HG03280 (cell line): ENCODE measurements around the gene GOSR1.
"Not testable (repeated sequence)": the region's sequence is repeated elsewhere in the genome, so short reads cannot be mapped to it uniquely, and the experiment has no call there.

Source experiments
- ATAC-seq: cut with Tn5 transposase; IDR thresholded peaks from one replicate; pipeline ENCODE4 v1.9.1; 2021; ENCODE audit warnings: mild to moderate bottlenecking, moderate library complexity; ENCODE audit not compliant: unreplicated experiment

GOSR1 gene

DNA sequence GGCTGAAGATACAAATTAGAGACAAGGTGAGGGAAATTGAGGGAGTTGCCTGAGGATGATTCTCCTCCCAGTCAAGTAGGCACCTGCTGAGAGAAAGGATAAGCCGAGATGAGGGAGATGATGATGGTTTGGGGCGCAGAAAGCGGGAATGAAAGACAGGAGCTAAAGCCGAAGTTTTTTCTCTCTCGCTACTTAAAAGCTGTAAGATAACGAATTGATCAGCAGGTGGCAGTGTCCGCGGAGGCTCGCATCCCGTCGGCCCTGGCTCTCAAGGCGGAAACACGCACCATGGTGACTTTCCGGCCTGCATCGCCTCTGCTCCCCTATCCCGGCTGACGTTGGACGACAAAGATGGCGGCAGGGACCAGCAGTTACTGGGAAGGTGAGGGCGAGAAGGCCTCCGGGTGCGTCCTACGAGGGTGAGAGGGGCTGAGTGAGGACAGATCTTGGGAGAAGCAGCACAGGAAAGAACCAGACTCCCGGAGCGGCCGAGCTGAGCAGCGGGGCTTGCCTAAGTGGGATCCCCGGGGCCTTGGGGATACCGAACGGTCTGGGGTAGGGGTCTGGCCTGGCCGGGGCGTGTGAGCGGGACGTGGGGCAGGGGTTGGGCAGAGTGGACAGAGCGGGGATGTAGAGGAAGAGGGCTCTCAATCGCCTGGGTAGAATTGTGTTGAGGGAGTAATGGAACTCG, at the start of gene GOSR1:
Gene GOSR1, plus strand, starts transcription at position 326 of the 691 bp plus-strand sequence. Its CDS starts 26 bp downstream, at position 352.
- peak; percentile 93 for ATAC-seq

DNA sequence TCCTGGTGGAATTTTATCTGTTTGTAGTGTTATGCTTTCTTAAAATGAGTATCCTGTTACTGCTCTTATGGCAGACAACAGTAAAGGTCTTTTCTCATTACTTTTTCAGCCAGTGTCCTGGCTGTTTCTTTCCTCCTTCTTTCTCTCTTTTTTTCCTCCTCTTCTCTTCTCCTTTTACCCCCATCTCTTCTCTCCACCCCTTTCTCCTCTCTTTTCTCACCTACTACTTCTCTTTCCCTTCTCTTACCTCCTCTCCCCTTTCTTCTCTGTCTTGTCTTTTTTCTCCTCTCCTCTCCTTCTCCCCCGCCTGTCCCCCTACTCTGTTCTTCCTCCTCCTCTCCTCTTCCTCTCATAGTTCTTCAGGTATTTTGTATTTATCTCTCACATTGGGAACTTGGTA, 49.6 kb upstream of the GOSR1 start:
- no peak for ATAC-seq

DNA sequence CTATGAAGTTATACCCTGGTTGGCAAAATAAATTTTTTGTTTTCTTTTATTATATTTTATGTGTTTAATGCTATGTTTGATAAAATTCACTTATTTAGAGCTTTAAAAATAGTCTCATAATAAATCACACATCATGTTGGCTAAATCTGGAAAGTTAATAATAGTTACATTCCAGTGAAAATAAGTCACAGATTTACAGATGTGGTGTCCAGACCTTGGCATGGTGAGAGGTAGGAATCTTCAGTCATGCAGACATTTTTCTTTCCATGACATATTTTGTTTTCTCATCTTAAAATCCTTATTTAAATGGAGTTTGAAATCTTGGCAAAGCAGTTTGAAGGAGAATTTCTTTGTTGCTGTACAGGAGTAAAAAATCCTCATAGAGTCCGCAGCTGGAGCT, 48.1 kb upstream of the GOSR1 start:
- ATAC-seq: no peak

DNA sequence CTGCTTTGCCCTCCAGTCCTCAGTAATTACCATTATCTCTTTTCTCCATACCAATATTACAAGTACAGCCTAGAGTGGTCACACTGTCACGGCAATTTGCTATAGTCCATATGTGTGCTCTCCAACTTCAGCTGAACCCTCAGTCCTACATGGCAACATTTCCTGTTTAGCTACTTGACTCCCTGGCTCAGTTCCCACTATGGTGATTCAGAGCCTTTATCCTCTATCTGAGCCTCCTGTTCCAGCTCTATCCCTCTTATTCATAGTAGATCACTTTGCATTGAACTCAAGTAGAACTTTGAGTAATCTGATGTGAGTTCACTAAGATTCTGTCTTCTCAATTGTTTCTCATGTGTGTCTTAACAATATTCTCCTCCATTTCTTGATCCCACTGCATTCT, 43.7 kb upstream of the GOSR1 start:
- no peak for ATAC-seq

DNA sequence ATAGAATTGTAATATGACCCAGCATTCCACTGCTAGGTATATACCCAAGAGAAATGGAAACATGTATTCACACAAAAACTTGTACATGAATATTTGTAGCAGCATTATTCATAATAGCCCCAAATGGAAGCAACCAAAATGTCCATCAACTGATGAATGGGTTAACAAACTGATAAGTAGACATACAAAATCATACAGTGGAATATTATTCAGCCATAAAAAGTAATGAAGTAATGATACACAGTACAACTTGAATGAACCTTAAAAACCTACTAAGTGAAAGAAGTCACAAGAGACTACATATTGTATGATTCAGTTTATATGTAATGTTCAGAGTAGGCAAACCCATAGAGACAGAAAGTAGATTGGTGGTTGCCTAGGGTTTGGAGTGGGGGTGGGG, 40.5 kb upstream of the GOSR1 start:
- no peak for ATAC-seq

DNA sequence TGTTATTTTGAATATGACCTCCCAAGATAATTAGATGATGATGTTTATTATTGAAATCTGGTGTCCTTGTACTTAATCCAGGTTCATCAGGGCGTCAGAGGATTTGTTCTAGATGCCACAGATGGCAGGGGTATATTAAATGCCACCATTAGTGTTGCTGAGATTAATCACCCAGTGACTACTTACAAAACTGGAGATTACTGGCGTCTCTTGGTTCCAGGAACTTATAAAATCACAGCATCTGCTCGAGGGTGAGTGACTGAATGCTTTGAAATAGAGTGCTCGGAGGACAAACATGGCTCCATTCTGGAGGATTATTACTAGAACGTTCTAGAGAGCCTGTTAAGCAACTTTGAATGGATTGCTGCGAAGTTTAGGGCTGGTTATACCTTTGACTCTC, 33.5 kb upstream of the GOSR1 start:
- no peak for ATAC-seq

DNA sequence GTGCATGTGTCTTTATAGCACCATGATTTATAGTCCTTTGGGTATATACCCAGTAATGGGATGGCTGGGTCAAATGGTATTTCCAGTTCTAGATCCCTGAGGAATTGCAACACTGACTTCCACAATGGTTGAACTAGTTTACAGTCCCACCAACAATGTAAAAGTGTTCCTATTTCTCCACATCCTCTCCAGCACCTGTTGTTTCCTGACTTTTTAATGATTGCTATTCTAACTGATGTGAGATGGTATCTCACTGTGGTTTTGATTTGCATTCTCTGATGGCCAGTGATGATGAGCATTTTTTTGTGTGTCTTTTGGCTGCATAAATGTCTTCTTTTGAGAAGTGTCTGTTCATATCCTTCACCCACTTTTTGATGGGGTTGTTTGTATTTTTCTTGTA, 30.6 kb upstream of the GOSR1 start:
- not testable (repeated sequence) for ATAC-seq

DNA sequence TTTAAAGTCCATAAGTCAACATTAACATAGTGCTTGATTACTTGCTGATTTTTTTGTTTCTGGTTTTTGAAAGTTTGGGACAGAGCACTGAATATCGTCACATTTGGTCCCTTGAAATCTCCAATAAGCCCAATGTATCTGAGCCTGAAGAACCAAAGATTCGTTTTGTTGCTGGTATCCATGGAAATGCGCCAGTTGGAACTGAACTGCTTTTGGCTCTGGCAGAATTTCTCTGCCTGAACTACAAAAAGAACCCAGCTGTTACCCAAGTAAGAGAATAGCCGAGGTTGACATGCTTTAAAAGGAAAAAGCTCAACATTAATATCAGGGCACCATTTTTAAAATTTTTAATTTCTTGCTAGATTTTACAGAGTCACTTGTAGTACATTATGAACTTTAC, 27.7 kb upstream of the GOSR1 start:
- no peak for ATAC-seq

DNA sequence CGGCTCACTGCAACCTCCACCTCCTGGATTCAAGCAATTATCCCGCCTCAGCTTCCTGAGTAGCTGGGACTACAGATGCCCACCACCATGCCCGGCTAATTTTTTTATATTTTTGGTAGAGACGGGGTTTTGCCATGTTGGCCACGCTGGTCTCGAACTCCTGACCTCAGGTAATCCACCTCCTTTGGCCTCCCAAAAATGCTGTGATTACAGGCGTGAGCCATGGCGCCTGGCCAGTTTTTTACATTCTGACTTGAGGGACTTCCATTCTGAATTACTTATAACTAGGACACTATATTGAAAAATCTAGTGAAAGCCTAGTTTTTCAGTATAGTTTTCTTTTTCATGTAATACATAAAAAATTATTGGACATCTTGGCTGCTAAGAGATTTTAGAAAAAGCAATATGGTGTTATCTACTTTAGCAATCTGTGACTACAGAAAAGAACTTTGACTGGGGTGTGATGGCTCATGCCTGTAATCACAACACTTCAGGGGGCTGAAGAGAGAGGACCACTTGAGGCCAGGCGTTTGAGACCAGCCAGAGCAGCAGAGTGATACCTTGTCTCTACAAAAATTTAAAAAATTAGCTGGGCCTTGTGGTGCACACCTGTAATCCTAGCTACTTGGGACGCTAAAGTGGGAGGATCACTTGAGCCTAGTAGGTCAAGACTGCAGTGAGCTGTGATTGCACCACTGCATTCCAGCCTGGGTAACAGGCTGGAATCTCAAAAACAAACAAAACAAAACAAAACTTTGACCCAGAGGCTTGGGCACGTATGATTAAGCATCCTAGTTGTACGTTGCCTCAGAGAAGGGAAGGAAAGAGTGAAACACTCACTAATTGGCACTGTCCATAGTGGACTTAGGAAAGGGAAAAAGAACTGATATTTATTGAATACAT, 26.8 kb upstream of the GOSR1 start:
- no peak for ATAC-seq

DNA sequence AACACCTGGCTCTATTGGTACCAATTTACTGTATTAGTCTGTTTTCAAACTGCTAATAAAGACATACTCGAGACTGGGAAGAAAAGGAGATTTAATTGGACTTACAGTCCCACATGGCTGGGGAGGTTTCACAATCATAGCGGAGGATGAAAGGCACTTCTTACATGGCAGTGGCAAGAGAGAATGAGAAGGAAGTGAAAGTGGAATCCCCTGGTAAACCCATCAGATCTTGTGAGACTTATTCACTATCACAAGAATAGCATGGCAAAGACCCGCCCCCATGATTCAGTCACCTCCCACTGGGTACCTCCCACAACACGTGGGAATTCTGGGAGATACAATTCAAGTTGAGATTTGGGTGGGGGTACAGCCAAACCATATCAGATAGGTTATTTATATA, 22.6 kb upstream of the GOSR1 start:
- ATAC-seq: no peak

DNA sequence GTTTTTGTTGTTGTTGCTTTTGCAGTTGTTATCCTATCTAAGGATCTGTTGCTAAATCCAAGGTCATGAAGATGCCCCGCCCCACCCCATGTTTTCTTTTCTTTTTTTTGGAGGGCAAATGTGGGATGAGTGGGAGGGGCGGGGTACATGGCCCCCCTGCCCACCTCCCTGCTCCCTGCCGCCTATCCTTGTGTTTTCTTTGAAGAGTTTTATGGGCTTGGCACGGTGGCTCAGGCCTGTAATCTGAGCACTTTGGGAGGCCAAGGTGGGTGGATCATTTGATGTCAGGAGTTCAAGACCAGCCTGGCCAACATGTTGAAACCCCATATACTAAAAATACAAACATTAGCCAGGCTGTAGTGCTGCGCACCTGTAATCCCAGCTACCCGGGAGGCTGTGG, 18.8 kb upstream of the GOSR1 start:
- ATAC-seq: no peak

DNA sequence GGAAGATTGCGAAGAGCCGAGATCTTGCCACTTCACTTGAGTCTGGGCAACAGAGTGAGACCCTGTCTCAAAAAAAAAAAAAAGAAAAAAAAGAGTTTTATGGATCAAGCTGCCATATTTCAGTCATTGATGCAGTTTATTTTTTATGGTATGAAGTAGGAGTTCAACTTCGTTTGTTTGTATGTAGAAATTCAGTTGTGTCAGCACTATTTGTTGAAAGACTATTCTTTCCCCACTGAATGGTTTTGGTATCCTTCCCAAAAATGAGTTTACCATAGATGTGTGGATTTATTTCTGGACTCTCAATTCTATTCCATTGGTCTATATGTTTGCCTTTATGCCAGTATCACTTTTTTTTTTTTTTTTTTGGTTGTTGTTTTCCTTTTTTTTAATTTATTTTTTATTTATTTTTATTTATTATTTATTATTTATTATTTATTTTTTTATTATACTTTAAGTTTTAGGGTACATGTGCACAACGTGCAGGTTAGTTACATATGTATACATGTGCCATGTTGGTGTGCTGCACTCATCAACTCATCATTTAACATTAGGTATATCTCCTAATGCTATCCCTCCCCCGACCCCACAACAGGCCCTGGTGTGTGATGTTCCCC, 18.3 kb upstream of the GOSR1 start:
- ATAC-seq: not testable (repeated sequence)

DNA sequence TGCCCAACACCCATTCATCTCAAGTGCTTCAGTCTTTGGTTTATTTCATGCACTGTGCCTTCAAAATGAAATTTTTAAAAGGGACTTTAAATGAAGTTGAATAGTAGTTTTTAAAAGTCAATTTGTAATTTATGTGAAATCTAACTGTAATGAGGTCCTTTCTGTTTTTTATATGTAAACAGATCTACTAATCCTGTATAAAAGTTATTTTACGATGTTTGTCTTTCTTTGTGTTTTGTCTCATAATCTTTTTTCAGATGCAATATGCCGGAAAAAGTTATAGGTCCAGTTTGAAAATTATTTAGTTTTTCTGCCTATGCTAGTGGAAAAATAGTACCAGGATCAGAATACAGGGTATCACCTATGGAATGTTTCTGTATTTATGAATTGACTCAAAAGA, 8.7 kb upstream of the GOSR1 start:
- ATAC-seq: no peak

DNA sequence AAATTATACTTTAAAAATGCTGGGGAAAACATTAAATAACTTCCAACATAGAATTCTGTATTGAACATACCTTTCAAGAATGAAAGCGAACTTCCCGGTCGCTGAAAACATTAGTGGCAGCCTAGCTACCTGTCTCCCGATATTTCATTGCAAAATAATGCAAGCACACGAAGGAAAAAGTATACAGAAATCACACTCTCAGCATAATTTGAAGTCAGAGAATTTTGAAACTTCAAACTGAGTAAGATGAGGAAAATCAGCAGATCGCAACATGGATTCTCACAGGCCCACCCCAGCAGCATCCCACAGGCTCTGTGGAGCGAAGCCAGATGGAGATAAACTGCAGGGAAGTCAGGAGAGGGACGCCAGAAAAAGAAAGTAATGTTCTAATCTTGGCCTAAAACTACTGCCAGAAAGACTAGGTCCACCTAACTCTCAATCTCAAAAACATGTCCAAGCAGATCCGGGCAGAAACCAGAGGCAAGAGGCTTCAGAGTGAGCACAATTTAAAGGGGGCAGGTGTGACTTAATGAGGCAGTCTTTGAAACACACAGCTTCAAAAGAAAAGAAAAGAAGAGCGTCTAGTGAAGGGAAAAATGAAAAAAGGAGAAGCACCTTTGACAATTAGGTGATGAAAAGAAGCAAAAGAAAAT, 4.8 kb upstream of the GOSR1 start:
- ATAC-seq: no peak

DNA sequence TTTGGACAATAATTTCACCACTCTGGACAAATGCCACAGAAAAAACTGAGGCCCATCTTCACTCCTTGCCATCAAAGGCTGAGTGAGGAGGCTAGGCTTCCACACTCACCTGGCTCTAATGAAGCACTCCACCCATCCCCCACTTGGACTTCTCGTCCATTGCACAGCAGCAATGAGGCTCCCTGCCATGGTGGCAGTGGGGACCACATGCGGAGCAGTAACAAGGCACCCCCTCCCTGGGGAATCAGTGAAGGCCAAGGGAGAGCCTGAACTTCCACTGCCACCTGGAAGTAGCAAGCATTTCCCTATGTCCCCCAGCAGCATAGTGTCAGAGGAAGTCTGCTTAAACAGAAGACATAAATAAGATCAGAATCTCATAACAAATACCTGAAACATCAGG, 2.0 kb upstream of the GOSR1 start:
- no peak for ATAC-seq

DNA sequence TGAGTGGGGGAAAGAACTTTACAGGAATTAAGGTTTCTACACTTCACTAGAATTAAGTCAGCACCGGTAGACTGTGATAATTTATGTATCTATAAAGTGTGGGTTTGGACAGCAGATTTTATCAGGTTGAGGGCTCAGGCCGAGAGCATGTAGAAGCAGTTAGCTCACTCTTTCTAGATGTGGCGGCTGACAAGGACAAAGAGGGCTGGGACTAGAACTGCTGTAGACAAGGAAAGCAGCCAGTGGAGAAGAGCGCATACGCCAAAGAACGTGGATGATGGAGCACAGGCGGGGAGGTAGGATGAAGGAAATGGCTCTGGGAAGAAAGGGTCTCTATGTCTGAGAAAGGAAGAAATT, 504 bp upstream of the GOSR1 start:
- ATAC-seq: peak; percentile 14

DNA sequence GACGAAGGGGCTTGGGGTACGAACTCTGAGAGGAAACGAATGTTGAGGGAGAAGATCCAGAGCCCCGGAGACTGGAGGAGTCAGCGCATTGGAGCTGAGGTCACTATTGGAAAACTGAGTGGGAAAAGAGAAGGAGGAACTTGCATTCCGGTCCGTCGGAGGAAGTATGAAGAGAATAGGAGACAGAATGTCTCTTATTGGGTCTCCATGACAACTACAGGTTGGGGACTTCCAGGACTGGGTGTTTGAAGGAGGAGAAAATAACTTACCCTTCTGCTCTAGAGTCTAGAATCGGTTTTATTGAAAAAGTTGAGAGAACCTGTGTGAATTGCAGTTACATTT, 537 bp downstream of the GOSR1 start:
- no peak for ATAC-seq

DNA sequence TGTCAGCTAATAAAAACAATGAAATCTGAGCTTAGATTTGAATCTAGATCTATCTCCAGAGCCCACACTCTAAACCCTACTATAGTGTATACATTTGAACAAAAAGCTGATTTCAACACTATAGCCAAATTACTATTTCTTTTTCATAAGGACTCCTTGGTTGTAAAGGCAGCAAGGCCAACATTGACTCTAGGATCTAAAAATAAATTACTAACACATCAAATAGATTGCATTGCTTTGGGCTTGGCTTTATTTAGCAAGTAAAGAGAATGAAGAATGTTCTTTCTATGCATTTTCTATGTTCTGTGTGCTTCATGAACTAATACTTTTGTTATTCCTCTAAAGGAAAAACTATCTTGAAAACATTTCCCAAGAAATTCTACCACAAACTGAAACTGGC, 5.3 kb downstream of the GOSR1 start:
- ATAC-seq: no peak

DNA sequence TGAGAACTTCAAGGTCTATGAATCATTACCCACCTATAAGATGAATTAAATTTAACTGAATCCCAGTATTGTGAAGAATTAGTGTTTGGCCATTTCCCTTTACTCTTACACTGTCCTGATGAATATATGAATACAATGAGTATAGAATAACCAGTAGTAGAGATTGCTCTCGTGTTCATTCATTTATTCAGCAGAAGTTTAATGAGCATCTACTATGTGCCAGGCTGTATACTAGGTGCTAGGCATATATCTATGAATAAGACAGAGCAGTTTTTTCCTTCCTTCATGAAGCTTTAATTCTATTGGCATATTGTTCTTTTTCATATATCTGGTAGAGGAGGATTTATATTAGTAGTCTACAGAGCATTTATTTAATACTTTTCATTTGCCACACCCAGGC, 6.0 kb downstream of the GOSR1 start:
- ATAC-seq: no peak

DNA sequence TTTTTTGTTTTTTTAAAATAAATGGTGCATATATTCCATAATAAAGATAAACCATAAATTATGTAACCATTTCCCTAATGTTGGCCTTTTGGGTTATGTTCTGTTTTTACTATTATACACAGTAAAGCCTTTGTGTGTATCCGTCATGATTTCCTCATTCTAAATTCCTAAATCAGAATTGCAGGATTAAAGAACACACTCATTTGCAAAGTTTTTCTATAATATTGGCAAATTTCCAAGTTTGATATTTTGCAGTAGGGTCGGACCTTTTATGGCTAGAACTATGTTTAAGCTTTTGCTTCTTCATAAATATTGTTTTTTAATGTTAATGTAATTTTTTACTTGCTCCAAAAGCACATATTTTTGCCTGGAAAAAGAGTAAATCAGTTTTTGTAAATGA, 16.6 kb downstream of the GOSR1 start:
- ATAC-seq: no peak

DNA sequence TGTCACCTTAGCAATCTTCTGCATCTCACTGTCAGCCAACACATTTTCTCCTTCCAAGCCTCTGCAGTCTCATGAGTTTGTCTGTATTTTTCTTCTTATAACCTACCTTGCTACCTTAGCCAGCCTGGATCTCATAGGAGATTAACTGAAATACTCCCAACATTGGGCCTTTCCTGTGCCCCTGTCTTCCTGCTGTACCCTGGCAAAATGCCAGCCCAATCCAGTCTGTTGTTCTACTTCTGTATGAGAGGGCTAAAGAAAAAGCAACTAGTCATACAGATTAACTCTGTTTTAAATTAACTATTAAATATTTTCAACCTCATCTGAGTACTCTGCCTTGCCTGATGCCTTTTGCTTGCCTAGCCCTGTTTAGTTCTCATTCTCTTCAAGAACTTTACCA, 18.4 kb downstream of the GOSR1 start:
- ATAC-seq: no peak

DNA sequence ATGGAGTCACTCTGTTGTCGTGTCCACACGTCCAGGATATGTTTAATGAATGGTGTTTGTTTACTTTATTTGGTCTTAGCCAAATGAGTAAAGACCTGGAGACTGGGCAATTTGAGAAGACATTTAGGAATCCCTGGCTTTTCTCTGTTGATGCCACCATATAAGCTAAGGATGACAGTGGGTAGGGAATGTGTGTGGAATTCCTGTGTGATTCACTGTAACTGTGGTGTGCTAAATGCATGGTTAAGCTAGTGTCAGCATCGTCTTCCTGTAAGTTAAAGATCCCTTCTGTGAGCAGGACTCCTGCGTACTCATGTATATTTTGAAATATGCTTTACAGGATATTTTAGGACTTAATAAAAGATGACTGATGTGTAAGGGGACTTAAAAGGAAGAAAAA, 26.4 kb downstream of the GOSR1 start:
- no peak for ATAC-seq
